ENCODE data around the gene SPON2.

Gene SPON2

GRCh38 chr4:1172971-1173757, 781 bp upstream of the SPON2 start:
- peak; percentile 33 for DNase-seq (ENCODE audit: low read depth, low spot score)

GRCh38 chr4:1171311-1172227, 814 bp downstream of the SPON2 start:
- peak; percentile 47 for DNase-seq (ENCODE audit: low read depth, low spot score)

- no peak for DNase-seq (ENCODE audit: low read depth, low spot score)
Measured at GRCh38 chr4:1170976-1171310, 1.4 kb downstream of the SPON2 start.

- peak; percentile 7 for DNase-seq (ENCODE audit: low read depth, low spot score)
Measured at GRCh38 chr4:1170156-1170975, 2.0 kb downstream of the SPON2 start.

- no peak for DNase-seq (ENCODE audit: low read depth, low spot score)
Measured at GRCh38 chr4:1169691-1170096, 2.7 kb downstream of the SPON2 start.

- no peak for DNase-seq (ENCODE audit: low read depth, low spot score)
Measured at GRCh38 chr4:1169171-1169671, 3.2 kb downstream of the SPON2 start.

GRCh38 chr4:1168191-1169101, 3.9 kb downstream of the SPON2 start:
- no peak for DNase-seq (ENCODE audit: low read depth, low spot score)

- DNase-seq (ENCODE audit: low read depth, low spot score): peak; percentile 89
Measured at GRCh38 chr4:1167244-1167949, 5.0 kb downstream of the SPON2 start.

DNA sequence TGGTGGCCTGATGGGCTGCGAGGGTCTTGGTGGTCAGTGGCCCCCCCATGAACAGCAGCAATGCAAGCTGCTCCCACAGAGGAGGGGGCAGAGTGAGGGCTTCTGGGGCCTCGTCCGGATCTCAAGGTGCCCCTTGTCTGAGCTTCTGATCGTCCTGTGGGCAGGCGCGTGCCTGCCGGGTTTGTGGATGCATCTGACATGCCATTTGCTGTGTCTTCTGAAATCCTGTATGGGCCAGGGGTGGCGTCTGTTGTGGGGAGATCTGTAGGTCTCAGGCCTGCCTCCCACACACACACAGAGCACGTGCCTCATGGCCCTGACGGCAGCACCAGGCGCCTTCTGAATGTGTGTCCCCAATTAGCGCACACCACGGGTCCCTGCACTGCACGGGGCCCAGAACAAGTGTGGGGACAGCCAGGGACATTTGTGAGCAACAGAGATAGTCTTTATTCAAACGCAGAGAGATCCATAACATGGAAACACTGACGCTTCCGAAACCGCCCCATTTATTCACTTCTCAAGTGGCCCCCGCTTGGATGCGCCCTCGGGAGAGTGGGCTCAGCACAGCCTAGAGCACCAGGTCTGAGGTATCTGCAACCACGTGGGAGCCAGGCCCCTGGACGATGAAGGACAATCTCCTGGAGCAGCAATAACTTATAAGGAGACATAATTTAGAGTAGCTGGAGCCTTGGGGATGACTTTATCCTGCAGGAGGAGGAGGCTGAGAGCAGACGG, 5.7 kb downstream of the SPON2 start:
- DNase-seq (ENCODE audit: low read depth, low spot score): peak; percentile 7

DNA sequence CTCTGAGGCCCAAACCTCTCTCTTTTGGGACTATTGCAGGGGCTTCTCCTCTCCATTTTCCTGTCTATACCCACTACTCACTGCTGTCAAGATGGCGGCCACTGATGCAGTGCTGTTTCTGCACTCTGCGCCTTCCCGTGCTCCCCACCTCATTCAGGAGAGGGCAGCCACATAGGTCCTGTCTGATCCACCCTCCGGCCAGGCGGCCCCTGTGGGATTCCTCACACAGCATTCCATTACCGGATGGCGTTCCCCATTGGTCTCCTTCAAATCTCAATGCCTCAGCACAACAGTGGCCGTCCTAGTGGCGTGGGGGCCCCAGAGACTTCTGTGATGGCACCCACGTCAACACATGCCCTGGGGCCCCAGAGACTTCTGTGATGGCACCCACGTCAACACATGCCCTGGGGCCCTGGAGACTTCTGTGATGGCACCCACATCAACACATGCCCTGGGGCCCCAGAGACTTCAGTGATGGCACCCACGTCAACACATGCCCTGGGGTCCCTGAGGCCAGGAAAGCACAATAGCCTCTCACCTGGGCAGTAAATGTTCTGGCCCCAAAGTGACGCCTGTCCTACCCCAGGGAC, 7.3 kb downstream of the SPON2 start:
- no peak for DNase-seq (ENCODE audit: low read depth, low spot score)

GRCh38 chr4:1164444-1164843, 7.9 kb downstream of the SPON2 start:
- DNase-seq (ENCODE audit: low read depth, low spot score): no peak

DNA sequence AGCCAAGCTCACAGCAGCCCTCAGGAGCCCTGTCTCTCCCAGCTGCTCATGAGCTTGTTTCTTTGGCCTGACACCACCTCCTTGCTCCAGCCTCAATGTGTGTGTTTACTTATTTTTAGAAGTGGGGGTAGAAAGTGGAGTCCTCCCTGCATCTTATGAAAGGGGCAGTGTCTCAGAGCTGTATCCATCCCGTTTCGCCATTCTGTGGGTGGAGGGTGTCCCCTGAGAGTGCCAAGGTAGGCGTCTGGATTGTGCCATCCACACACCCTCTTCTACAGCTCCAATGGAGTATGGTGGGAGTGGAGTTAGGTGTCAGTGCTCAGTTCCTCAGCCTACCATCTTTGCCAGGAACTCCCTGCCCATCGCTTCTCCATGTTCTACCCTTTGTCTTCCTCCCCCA, 8.3 kb downstream of the SPON2 start:
- DNase-seq (ENCODE audit: low read depth, low spot score): no peak

DNA sequence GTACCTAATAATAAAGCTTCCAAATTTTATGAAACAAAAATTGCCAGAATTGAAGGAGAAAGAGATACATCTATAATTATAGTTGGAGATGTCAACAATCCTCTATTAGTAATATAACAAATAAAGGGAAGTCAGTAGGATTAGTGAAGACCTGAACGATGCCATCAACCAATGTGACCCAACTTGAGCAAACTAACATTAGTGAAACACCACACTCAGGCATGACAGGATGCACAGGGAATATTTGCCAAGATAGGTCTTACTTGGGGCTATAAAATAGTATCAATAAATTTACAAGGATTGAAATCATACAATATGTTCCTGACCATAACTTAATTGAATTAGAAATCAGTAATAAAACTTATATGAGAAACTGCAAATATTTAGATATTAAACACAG, 12.0 kb downstream of the SPON2 start:
- no peak for DNase-seq (ENCODE audit: low read depth, low spot score)

DNA sequence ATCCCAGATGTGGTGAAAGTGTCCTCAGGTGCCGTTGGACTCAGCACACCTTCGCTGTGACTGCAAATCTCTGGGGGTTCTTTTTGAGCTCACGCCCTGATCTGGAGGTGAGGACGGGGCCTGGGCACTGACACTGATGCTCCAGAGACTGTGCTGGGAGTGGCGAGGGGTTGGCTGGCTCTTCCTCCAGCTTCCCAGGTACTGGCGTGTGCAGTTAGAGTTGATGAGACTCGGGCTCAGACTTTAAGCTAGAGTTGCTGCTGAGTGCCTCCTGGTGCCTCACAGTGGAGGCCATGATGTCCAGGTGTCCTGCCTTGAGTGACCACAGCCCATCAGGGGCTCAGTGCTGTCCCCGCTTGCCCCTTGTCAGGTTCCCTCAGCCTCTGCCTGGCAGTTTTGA, 16.3 kb downstream of the SPON2 start:
- DNase-seq (ENCODE audit: low read depth, low spot score): no peak

GRCh38 chr4:1155314-1155713, 17.1 kb downstream of the SPON2 start:
- DNase-seq (ENCODE audit: low read depth, low spot score): no peak

GRCh38 chr4:1154523-1155182, 17.7 kb downstream of the SPON2 start:
- DNase-seq (ENCODE audit: low read depth, low spot score): no peak

- no peak for DNase-seq (ENCODE audit: low read depth, low spot score)
Measured at GRCh38 chr4:1154126-1154522, 18.3 kb downstream of the SPON2 start.

DNA sequence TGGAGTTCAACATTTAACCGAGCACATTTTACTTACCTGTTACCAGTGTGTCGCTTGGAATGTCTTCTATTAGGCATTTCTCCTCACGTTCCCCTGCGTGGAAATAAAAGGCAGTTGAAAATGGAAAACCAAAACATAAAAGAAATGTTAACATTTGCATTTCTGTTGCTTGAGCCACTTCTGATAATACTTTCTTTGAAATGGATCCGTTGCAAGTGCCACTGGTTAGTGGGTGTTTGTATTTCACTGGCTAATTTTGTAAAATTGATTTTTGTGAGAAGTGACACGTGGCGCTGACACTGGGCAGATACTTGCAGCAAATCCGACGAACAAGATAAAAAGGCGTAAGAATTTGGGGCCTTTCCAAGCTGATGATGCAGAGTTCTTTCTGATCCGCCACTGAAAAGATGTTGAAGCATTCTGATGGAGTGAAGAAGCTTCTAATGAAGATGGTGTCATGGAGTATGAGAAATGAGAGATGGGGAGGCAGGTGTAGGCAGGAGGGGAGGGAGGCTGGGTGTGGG, 18.8 kb downstream of the SPON2 start:
- DNase-seq (ENCODE audit: low read depth, low spot score): no peak
